ENCODE measurements around the gene TENM3.

DNA sequence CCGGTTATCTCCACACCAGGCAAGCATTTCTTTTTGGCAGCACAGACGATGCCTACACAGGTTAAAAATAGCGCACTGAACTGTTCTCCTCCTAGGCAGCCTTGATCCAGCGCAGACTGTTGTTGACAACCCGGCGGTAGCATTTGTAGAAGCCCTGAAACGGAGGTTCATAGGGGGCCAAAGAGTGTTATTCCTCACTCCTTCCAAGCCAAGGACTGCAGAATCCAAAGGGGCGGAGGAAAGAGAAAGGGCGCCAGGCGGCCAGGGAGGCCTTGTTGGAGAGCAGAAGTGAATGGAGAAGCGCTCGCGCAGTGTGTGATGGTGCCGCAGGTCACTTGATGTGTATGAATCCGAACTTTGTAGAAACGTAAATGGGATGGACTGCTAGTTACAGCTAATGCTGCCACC, 82.7 kb downstream of the TENM3 start:
- TF ChIP-seq POLR2A (IDR thresholded peaks at IDR 0.05) = no peak
- TF ChIP-seq CTCF (IDR thresholded peaks at IDR 0.05) = no peak

Data from testis (tissue), 2 donors.